Lower leg skin (tissue), 4 donors: ENCODE data around the gene MCM9. TPM values are rescaled to one million over a fixed set of nuclear protein-coding genes. Genes with fewer than 3 reads are reported as not detected.

Experiments used
- DNase-seq, 2 donors: peaks; one replicate each; pipeline ENCODE4 v3.0.0-alpha.2; 2019; ENCODE audit warnings: low spot score in 2 of 2
- H3K4me3 ChIP-seq: fragments of 200-600 bp; sonication (generic); 2 replicates; pipeline ENCODE4 v1.5.1; 2017; ENCODE audit warnings: mild to moderate bottlenecking, low read depth; ENCODE audit not compliant: poor library complexity, severe bottlenecking
- POLR2A ChIP-seq, 2 donors: fragments of 450-650 bp; IDR thresholded peaks; one replicate each; pipeline ENCODE4 v1.6.1; 2016 to 2017; ENCODE audit warnings: antibody characterized with exemption in 2 of 2, mild to moderate bottlenecking in 1 of 2, moderate library complexity in 1 of 2
- WGBS, 2 donors: methylation state at CpG; one replicate each; pipeline ENCODE4 v1.1.5; 2018; 5-methylcytosine and 5-hydroxymethylcytosine counted together
- intact Hi-C: fragments of 100-400 bp; cut with DNase I; formaldehyde crosslinking; loops from one replicate; pipeline ENCODE4 v1.15.0; 2023; ENCODE audit warnings: low total_unique reads
- total RNA-seq, 4 donors: library from RNA; depleted of rRNA; stranded (reverse); fragments of >200 nt; gene quantifications; one replicate each; pipeline ENCODE4 v1.1.0, GENCODE V29; 2016
- TF ChIP-seq, protein P1 (sequence below), 3 donors: fragments of 450-650 bp; IDR thresholded peaks; one replicate each; pipeline ENCODE4 v1.5.1; 2016; ENCODE audit warnings: antibody characterized with exemption in 3 of 3, mild to moderate bottlenecking in 3 of 3, moderate library complexity in 2 of 3

MCM9 gene
- total RNA-seq, 4 donors from 2014 or later = 21.3 to 29.6 (median 27.6) TPM

DNA sequence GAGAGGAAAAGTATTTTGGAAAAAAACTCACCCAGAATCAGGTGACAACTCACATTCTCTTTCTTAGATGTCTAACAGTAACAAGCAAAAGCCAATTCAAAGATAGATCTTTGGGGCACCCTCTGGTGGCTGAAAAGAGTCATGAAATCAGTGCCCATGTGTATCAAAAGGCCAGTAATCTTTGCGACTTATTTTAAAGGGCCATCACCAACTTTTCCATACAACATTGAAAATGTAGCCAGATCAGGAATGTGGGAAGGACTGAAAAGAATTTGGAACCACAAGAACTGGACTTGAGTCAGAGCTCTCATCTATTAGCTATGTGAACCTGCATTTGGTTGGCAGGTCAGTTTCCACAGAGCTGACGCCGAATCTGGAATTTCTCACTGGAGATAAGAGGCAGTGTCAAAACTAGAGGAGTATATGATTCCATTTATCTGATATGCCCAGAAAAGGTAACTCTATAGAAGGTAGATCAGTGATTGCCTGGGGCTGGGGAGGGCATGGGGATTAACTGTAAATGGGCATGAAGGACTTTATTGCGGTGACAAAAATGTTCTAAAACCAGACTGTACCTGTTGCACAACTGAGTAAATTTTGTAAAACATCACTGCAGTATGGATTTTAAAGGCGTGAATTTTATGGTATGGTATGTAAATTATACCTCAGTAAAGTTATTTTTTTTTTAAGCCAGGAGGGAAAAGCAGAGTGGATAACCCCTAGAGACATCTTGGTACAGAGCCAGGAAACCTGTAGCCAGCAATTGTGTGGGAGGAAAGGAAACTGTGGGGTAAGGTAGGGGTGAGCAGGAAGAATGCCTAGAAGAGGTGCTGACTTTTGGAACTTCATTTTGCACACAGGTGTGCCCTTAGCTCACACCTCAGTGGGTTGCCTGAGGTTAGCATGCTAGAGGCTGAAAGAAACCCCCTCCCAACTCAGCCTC is 158.1 kb downstream of the MCM9 start:
- WGBS, 2 donors = 32 to 40% methylated on average over 5 of the region's 5 CpGs
- TF ChIP-seq, protein P1, sequence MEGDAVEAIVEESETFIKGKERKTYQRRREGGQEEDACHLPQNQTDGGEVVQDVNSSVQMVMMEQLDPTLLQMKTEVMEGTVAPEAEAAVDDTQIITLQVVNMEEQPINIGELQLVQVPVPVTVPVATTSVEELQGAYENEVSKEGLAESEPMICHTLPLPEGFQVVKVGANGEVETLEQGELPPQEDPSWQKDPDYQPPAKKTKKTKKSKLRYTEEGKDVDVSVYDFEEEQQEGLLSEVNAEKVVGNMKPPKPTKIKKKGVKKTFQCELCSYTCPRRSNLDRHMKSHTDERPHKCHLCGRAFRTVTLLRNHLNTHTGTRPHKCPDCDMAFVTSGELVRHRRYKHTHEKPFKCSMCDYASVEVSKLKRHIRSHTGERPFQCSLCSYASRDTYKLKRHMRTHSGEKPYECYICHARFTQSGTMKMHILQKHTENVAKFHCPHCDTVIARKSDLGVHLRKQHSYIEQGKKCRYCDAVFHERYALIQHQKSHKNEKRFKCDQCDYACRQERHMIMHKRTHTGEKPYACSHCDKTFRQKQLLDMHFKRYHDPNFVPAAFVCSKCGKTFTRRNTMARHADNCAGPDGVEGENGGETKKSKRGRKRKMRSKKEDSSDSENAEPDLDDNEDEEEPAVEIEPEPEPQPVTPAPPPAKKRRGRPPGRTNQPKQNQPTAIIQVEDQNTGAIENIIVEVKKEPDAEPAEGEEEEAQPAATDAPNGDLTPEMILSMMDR (IDR thresholded peaks at IDR 0.05) = no peak
- TF ChIP-seq POLR2A (IDR thresholded peaks at IDR 0.05) = no peak
- H3K4me3 ChIP-seq = no peak overlapping the region
- intact Hi-C loops = no loop called here
- DNase-seq = peak in 1 of 2 donors; percentile 73

DNA sequence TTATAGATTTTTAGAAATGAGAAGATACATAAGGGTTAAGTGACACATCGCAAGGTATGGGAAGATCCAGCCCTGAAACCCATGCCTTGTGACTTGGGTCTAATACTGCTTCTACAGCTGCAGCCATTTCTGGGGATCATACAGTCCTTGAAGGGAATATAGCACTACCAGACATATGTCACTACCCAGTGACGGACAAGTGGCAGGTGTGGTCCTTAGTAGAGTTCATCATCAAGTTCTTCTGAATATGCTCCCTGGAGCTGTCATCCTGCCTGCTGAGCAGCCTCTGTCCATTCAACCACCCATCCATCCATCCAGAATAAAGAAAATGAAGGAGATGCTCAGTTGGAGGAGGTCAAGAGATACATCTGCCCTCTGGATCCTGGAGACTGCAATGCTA is 159.6 kb downstream of the MCM9 start:
- TF ChIP-seq, protein P1 (IDR thresholded peaks at IDR 0.05) = no peak
- no peak for TF ChIP-seq POLR2A (IDR thresholded peaks at IDR 0.05)
- H3K4me3 ChIP-seq = no peak overlapping the region
- DNase-seq = no peak
- intact Hi-C loops = no loop called here
- 98 to 100% methylated on average over 2 of the region's 2 CpGs for WGBS, 2 donors

GRCh38 chr6:118774581-118774980 is 160.4 kb downstream of the MCM9 start:
- DNase-seq = no peak
- H3K4me3 ChIP-seq = no peak overlapping the region
- TF ChIP-seq, protein P1 (IDR thresholded peaks at IDR 0.05) = no peak
- no peak for TF ChIP-seq POLR2A (IDR thresholded peaks at IDR 0.05)
- intact Hi-C loops = no loop called here
- 87 to 97% methylated on average over 2 of the region's 2 CpGs for WGBS, 2 donors

DNA sequence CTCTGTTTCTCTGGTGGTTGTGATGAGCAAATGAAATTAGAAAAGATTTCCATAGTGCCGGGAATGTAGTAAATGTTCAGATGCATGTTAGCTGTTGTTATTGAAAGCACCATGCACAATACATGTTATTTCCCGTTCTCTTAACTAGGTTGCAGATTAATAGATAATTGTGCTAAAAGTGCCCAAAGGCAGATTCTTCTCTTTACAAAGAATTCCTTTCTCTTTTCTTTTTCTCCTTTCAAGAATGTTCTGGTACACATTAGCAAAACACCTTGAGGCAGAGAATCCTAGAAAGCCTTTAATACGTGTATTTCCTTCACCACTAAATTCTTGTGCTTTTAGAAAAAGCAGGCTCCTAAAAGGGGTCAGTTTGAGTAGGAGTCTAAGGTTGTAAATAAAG is 162.1 kb downstream of the MCM9 start:
- DNase-seq = no peak
- intact Hi-C loops = no loop called here
- no peak for TF ChIP-seq POLR2A (IDR thresholded peaks at IDR 0.05)
- TF ChIP-seq, protein P1 (IDR thresholded peaks at IDR 0.05) = no peak

GRCh38 chr6:118771253-118771652 is 163.7 kb downstream of the MCM9 start:
- intact Hi-C loops = no loop called here
- 46 to 50% methylated on average over 1 of the region's 1 CpG for WGBS, 2 donors

More for the DNA sequence above, 162.1 kb downstream of the MCM9 start:
- WGBS, 2 donors = 40 to 64% methylated on average over 3 of the region's 3 CpGs
- H3K4me3 ChIP-seq = no peak overlapping the region

More at GRCh38 chr6:118771253-118771652, 163.7 kb downstream of the MCM9 start:
- H3K4me3 ChIP-seq = no peak overlapping the region
- TF ChIP-seq POLR2A (IDR thresholded peaks at IDR 0.05) = no peak
- TF ChIP-seq, protein P1 (IDR thresholded peaks at IDR 0.05) = no peak
- DNase-seq = no peak
